GM12873 (cell line): ENCODE data around the gene TIPARP.

Experiments
- TF ChIP-seq, protein P1 (sequence below): IDR thresholded peaks from 2 replicates; pipeline ENCODE4 v1.5.1; 2012; ENCODE audit warnings: low read depth, mild to moderate bottlenecking, moderate library complexity, low read length, control low read depth; ENCODE audit not compliant: insufficient read depth; ENCODE audit errors: missing control alignments

Gene TIPARP

DNA sequence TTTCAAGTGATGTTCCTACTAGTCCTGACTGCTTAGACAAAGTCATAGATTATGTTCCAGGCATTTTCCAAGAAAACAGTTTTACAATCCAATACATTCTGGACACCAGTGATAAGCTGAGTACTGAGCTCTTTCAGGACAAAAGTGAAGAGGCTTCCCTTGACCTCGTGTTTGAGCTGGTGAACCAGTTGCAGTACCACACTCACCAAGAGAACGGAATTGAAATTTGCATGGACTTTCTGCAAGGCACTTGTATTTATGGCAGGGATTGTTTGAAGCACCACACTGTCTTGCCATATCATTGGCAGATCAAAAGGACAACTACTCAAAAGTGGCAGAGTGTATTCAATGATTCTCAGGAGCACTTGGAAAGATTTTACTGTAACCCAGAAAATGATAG lies 3.8 kb downstream of the TIPARP start:
- TF ChIP-seq, protein P1, sequence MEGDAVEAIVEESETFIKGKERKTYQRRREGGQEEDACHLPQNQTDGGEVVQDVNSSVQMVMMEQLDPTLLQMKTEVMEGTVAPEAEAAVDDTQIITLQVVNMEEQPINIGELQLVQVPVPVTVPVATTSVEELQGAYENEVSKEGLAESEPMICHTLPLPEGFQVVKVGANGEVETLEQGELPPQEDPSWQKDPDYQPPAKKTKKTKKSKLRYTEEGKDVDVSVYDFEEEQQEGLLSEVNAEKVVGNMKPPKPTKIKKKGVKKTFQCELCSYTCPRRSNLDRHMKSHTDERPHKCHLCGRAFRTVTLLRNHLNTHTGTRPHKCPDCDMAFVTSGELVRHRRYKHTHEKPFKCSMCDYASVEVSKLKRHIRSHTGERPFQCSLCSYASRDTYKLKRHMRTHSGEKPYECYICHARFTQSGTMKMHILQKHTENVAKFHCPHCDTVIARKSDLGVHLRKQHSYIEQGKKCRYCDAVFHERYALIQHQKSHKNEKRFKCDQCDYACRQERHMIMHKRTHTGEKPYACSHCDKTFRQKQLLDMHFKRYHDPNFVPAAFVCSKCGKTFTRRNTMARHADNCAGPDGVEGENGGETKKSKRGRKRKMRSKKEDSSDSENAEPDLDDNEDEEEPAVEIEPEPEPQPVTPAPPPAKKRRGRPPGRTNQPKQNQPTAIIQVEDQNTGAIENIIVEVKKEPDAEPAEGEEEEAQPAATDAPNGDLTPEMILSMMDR: no peak

DNA sequence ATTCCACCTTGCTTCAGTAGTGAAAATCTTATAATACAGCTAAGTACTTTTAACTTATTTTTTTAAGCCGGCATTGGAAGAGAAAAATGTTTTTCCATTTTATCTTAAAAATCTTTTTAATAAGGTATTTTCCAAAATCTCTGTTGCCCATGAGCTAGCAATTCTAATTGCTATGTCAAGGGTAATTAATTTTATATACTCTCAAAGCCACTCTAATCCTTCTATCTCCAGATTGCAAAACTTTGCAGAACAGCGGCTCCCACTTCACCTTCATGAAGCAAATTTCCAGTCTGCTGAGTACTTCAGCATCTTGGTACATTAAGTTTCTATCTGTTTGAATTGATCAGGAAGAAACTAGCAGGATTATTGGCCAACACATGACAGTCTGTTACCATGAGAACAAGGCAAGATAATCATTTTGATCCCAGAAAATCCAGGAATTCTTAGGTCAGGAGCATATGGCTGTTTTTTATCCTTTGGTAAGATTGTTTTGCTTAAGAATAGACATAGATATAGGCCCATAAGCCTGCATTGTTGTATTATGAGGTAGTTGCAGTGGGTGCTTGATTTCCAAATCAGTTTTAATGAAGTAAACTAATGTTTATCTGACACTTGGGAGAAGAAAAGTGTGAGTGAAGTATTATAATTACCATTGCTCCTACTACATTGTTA lies 6.0 kb downstream of the TIPARP start:
- TF ChIP-seq, protein P1: no peak

DNA sequence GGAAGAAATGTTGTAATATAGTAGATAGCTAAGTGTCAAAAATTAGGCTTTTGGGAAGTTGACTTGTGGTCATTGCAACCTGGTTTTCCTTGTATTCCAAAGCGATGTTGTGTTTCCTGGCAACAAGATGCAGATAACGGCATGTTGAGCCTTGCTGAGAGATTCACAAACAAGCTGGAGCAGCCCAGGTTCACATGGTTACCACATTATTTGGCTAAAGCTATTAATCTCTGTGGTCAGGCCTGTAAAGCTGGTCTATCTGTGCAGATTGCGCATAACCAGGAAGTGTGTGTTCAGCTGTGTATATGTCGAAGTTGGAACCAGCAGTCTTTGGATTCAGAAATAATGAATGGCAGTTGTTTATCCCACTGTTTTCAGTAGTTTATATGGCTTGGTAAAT lies 6.6 kb downstream of the TIPARP start:
- TF ChIP-seq, protein P1: no peak

DNA sequence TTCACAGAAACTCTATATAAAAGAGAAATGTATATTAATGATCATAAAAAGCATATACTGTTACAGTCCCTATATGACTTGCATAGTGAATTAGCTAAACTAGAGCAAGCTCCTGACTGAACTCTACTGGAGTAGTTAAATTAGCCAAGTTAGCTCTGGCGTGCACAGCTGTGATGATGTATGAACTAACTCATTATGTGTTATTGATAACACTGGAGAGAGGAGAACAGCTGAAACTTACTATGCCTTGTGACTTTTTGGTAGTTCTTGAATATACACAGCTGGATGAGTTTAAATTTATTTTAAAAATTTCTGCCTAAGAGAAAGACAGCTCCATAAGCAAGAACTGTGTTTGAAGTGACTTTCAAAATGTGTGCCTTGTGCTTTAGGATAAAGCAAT lies 8.1 kb downstream of the TIPARP start:
- TF ChIP-seq, protein P1: no peak

DNA sequence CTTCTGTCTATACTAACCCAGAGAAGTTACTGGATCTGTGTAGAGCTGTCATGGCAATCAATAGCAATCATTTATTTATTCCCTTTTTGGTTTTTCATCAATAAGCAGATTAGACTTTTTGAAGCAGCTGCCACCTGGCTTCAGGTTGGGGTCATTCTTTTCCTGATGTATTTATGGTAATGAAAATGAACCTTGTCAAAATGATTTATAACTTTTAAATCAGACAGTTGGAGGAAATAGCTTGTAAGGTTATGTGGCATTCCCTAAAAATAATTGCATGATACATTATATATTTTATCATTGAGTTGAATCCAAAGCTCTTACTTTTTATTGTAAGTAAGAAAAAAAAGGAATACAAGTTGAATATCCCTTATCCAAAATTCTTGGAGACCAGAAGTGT lies 8.6 kb downstream of the TIPARP start:
- TF ChIP-seq, protein P1: no peak

DNA sequence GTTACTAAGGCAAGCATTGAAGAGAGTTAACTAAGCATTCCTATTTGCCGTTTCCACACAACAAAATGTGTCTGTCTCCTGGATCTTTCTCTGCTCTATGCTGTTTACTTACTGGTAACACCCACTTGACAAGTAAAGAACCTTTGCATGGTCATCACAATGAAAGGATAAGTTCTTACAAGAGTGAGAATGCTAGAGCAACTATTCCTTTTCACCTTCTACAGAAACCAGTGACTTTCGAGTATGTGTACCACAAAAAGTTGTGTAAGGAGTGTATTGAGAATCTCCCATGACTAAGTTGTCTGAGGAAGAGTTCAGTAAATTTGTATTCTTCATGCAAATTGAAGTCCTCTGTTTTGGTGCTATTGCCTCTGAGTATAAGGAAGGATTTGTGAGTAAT lies 10.8 kb downstream of the TIPARP start:
- TF ChIP-seq, protein P1: no peak

DNA sequence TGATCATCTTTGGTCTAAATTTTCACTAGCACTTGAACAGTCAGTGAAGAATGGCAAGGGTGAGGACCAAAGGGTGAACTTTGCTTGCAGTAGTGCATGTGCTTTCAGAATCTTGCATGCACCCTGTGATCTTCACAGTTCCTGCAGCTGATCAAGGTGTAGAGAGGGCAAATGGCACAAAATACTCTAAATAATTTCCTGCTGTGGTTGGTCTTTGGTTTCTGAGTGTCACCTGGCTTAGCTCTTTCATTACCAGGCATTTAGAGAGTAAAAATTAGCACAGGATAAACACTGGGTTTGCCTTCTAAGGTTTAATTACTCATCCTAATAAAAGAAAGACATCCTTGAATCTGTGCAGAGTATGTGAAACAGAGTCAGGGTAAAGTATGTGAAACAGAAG lies 11.4 kb downstream of the TIPARP start:
- TF ChIP-seq, protein P1: no peak

DNA sequence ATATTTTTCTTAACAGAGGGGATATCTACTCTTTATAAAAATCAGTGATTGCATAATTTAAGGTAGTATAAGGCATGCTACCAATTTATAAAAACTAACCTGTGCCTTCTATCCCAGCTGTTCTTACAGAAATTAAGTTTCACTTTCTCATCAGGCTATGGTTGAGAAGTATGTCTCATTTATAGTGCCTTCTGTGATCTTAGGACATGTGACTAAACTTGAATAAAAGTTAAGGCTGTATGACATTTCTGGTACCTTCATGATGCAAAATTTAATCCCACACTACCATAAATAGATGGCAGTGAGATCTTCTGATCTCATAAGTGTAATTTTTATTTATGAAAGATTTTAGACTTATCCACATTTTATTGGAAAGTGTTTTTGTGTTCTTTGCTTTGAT lies 12.6 kb downstream of the TIPARP start:
- TF ChIP-seq, protein P1: no peak
